SU-DHL-6 (cell line): ENCODE measurements around the gene CD247.

Experiments
- EZH2phosphoT487 ChIP-seq: fragments of 200-600 bp; sonication (generic), shearing (Covaris generic); conservative IDR thresholded peaks from 2 replicates; pipeline ENCODE4 v1.6.1; 2018; ENCODE audit warnings: mild to moderate bottlenecking, antibody characterized with exemption, low read length, moderate library complexity, mixed read lengths
- TF ChIP-seq, protein P1 (sequence below): fragments of 200-600 bp; sonication (generic); IDR thresholded peaks from one replicate; pipeline ENCODE4 v1.5.1; 2017; ENCODE audit warnings: antibody characterized with exemption, mild to moderate bottlenecking, low read length, moderate library complexity; ENCODE audit not compliant: insufficient read depth, poor library complexity, severe bottlenecking

- no peak for TF ChIP-seq EZH2phosphoT487
- TF ChIP-seq, protein P1, sequence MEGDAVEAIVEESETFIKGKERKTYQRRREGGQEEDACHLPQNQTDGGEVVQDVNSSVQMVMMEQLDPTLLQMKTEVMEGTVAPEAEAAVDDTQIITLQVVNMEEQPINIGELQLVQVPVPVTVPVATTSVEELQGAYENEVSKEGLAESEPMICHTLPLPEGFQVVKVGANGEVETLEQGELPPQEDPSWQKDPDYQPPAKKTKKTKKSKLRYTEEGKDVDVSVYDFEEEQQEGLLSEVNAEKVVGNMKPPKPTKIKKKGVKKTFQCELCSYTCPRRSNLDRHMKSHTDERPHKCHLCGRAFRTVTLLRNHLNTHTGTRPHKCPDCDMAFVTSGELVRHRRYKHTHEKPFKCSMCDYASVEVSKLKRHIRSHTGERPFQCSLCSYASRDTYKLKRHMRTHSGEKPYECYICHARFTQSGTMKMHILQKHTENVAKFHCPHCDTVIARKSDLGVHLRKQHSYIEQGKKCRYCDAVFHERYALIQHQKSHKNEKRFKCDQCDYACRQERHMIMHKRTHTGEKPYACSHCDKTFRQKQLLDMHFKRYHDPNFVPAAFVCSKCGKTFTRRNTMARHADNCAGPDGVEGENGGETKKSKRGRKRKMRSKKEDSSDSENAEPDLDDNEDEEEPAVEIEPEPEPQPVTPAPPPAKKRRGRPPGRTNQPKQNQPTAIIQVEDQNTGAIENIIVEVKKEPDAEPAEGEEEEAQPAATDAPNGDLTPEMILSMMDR = no peak
Measured at GRCh38 chr1:167554028-167554779, 35.9 kb upstream of the CD247 start.
